Loucy (cell line): ENCODE results near the gene GSTM3.
"Not testable (repeated sequence)": the region's sequence is repeated elsewhere in the genome, so short reads cannot be mapped to it uniquely, and the experiment has no call there.

Experiments used
- CTCF ChIP-seq: fragments of 200-600 bp; sonication (generic); conservative IDR thresholded peaks from 2 replicates; pipeline ENCODE4 v1.5.1; 2014; ENCODE audit warnings: mild to moderate bottlenecking, antibody characterized with exemption, low read length
- EZH2phosphoT487 ChIP-seq: fragments of 200-600 bp; IDR thresholded peaks from 2 replicates; pipeline ENCODE4 v1.6.1; 2018; ENCODE audit warnings: antibody characterized with exemption, mild to moderate bottlenecking, moderate library complexity, borderline replicate concordance

GRCh38 chr1:109697861-109698260 lies 43.0 kb downstream of the GSTM3 start:
- not testable (repeated sequence) for TF ChIP-seq CTCF, EZH2phosphoT487
